A549 (cell line): ENCODE data around the gene XYLT1. TPM values are rescaled to one million over a fixed set of nuclear protein-coding genes. Genes with fewer than 3 reads are reported as not detected.

Experiments
- ATAC-seq, 2 experiments: fragments of 200-7000 bp in 1 of 2; fragments of >200 bp in 1 of 2; cut with Nextera tagmentation in 1 of 2; cut with Tn5 transposase in 1 of 2; 3 replicates each; pipeline versions ENCODE4 v1.8.0 to v1.9.1; 2018 to 2020; ENCODE audit warnings: mild to moderate bottlenecking in 1 of 2, moderate library complexity in 1 of 2
- CTCF ChIA-PET: fragments of 300-600 bp; sonication (Branson Sonifier 250); formaldehyde crosslinking; extraction: SDS; loops from one replicate; lab custom pipeline; 2021; ENCODE audit warnings: antibody characterized with exemption, inconsistent platforms; lab: Yijun Ruan, JAX
- POLR2A ChIA-PET: fragments of 350-600 bp; formaldehyde crosslinking; extraction: SDS; loops from one replicate; lab custom pipeline; 2021; ENCODE audit warnings: antibody characterized with exemption, inconsistent platforms; lab: Yijun Ruan, JAX
- DNase-seq, 2 experiments: peaks; one replicate each; pipeline versions ENCODE4 v3.0.0 to v3.0.0-alpha.2; 2011 to 2016; ENCODE audit warnings: low read depth in 1 of 2, low spot score in 1 of 2
- FAIRE-seq: peaks from 2 replicates; lab custom pipeline; 2011; peaks lifted over from hg19 to GRCh38; lab: Jason Lieb, UNC
- H3K27ac ChIP-seq, 2 experiments: fragments of >200 bp; sonication (Bioruptor Twin); formaldehyde crosslinking; 3 replicates each; pipeline ENCODE4 v1.5.1; 2016 to 2017
- H3K4me1 ChIP-seq: fragments of >200 bp; sonication (Bioruptor Twin); formaldehyde crosslinking; 3 replicates; pipeline ENCODE4 v1.6.1; 2016
- H3K4me2 ChIP-seq: fragments of >200 bp; sonication (Bioruptor Twin); formaldehyde crosslinking; 3 replicates; pipeline ENCODE4 v1.6.1; 2016
- H3K4me3 ChIP-seq: fragments of >200 bp; sonication (Bioruptor Twin); formaldehyde crosslinking; 3 replicates; pipeline ENCODE4 v1.5.1; 2016
- H3K9me3 ChIP-seq: fragments of >200 bp; sonication (Bioruptor Twin); formaldehyde crosslinking; 3 replicates; pipeline ENCODE4 v1.6.1; 2016
- BHLHE40 ChIP-seq: IDR thresholded peaks from 2 replicates; pipeline ENCODE4 v1.6.1; 2012; ENCODE audit warnings: low read depth, low read length, inconsistent platforms
- CEBPB ChIP-seq, 2 experiments: fragments of >200 bp in 1 of 2; sonication (Bioruptor Twin) in 1 of 2; formaldehyde crosslinking in 1 of 2; IDR thresholded peaks; 2 replicates each; pipeline ENCODE4 v1.6.1; 2012 to 2016
- EP300 ChIP-seq, 2 experiments: fragments of >200 bp; sonication (Bioruptor Twin); formaldehyde crosslinking; IDR thresholded peaks; 2 replicates in 1 of 2; 3 replicates in 1 of 2; pipeline ENCODE4 v1.6.1; 2016 to 2017
- ESRRA ChIP-seq: fragments of 150-350 bp; IDR thresholded peaks from 2 replicates; pipeline ENCODE4 v1.6.1; 2014; ENCODE audit warnings: mild to moderate bottlenecking, low read length, borderline replicate concordance
- FOSB ChIP-seq: fragments of 250-450 bp; sonication (Bioruptor Pico); IDR thresholded peaks from 2 replicates; pipeline ENCODE4 v1.5.0; 2020; ENCODE audit warnings: mild to moderate bottlenecking, moderate library complexity
- HDAC2 ChIP-seq: fragments of 200-600 bp; sonication (generic); IDR thresholded peaks from 2 replicates; pipeline ENCODE4 v1.6.1; 2016
- HOXA7 ChIP-seq: fragments of 250-450 bp; sonication (Bioruptor Pico); IDR thresholded peaks from 2 replicates; pipeline ENCODE4 v1.5.0; 2020; ENCODE audit warnings: mild to moderate bottlenecking, moderate library complexity
- HOXB5 ChIP-seq: fragments of 250-450 bp; sonication (Bioruptor Pico); IDR thresholded peaks from 2 replicates; pipeline ENCODE4 v1.5.0; 2020; ENCODE audit warnings: mild to moderate bottlenecking, moderate library complexity
- JUN ChIP-seq, 2 experiments: fragments of >200 bp; sonication (Bioruptor Twin); formaldehyde crosslinking; IDR thresholded peaks; 2 replicates in 1 of 2; 3 replicates in 1 of 2; pipeline ENCODE4 v1.6.1; 2016 to 2017
- JUNB ChIP-seq: fragments of >200 bp; sonication (Bioruptor Twin); formaldehyde crosslinking; IDR thresholded peaks from 2 replicates; pipeline ENCODE4 v1.6.1; 2016
- MAZ ChIP-seq: fragments of 150-350 bp; IDR thresholded peaks from 2 replicates; pipeline ENCODE4 v1.6.1; 2014; ENCODE audit warnings: antibody characterized with exemption, low read depth, low read length, borderline replicate concordance
- NPAS2 ChIP-seq: fragments of 250-450 bp; sonication (Bioruptor Pico); IDR thresholded peaks from 2 replicates; pipeline ENCODE4 v1.8.0; 2022; ENCODE audit warnings: mild to moderate bottlenecking, moderate library complexity, borderline replicate concordance
- POLR2AphosphoS2 ChIP-seq: conservative IDR thresholded peaks from 2 replicates; pipeline ENCODE4 v1.6.1; 2012; ENCODE audit warnings: low read length, improper control_type of control experiment, inconsistent platforms
- RCOR1 ChIP-seq: fragments of 150-350 bp; IDR thresholded peaks from 2 replicates; pipeline ENCODE4 v1.6.1; 2014; ENCODE audit warnings: antibody characterized with exemption, low read length, low read depth
- RNF2 ChIP-seq: fragments of 200-600 bp; sonication (generic); IDR thresholded peaks from 2 replicates; pipeline ENCODE4 v1.6.1; 2016; ENCODE audit warnings: low read depth, mild to moderate bottlenecking, antibody characterized with exemption, moderate library complexity, borderline replicate concordance
- SREBF2 ChIP-seq: fragments of 450-650 bp; IDR thresholded peaks from 2 replicates; pipeline ENCODE4 v1.6.1; 2014; ENCODE audit warnings: mild to moderate bottlenecking, moderate library complexity
- ZC3H11A ChIP-seq: fragments of 450-650 bp; IDR thresholded peaks from 2 replicates; pipeline ENCODE4 v1.6.1; 2014; ENCODE audit warnings: antibody characterized with exemption, mild to moderate bottlenecking
- ZNF302 ChIP-seq: fragments of 250-450 bp; sonication (Bioruptor Pico); IDR thresholded peaks from 2 replicates; pipeline ENCODE4 v1.9.0; 2021; ENCODE audit warnings: inconsistent platforms, mild to moderate bottlenecking, moderate library complexity
- WGBS: methylation state at CpG from one replicate; pipeline ENCODE4 v1.1.6; 2017; ENCODE audit errors: missing lambda C conversion rate; 5-methylcytosine and 5-hydroxymethylcytosine counted together
- polyA plus RNA-seq, 4 experiments: library from polyadenylated mRNA; depleted of rRNA in 3 of 4; stranded (reverse); fragments of >200 nt; fragmentation: RNase III in 1 of 4; extraction: RNeasy Plus Mini Kit Qiagen cat#74134 plus additional on column Dnase treatment in 1 of 4; gene quantifications; 2 replicates in 3 of 4; 3 replicates in 1 of 4; pipeline ENCODE4 v1.2.3, GENCODE V29; 2011 to 2017
- TF ChIP-seq, protein P1 (sequence below): fragments of 250-450 bp; sonication (Bioruptor Pico); IDR thresholded peaks from 2 replicates; pipeline ENCODE4 v1.5.0; 2021; ENCODE audit warnings: mild to moderate bottlenecking, moderate library complexity, borderline replicate concordance
- TF ChIP-seq, protein P2 (sequence below): fragments of >200 bp; sonication (Bioruptor Twin); formaldehyde crosslinking; IDR thresholded peaks from 3 replicates; pipeline ENCODE4 v1.5.1; 2016
- TF ChIP-seq, protein P3 (sequence below): fragments of 250-450 bp; sonication (Bioruptor Pico); IDR thresholded peaks from 2 replicates; pipeline ENCODE4 v1.5.0; 2020; ENCODE audit warnings: low read depth, mild to moderate bottlenecking, moderate library complexity
- TF ChIP-seq, protein P4 (sequence below): fragments of >200 bp; sonication (Bioruptor Twin); formaldehyde crosslinking; IDR thresholded peaks from 2 replicates; pipeline ENCODE4 v1.6.1; 2016
- TF ChIP-seq, protein P5 (sequence below): IDR thresholded peaks from 2 replicates; pipeline ENCODE4 v1.6.1; 2012; ENCODE audit warnings: low read depth, borderline replicate concordance
- TF ChIP-seq, protein P6 (sequence below): fragments of 150-350 bp; IDR thresholded peaks from 2 replicates; pipeline ENCODE4 v1.6.1; 2014; ENCODE audit warnings: low read depth, mild to moderate bottlenecking, low read length
- TF ChIP-seq, protein P7 (sequence below): fragments of 200-600 bp; sonication (generic); IDR thresholded peaks from 2 replicates; pipeline ENCODE4 v1.6.1; 2016; ENCODE audit warnings: antibody characterized with exemption, mild to moderate bottlenecking, moderate library complexity

XYLT1 gene
- polyA plus RNA-seq, 2 of the 4 experiments (the other 2 are of a cell fraction), result 0.78 to 0.88 TPM

DNA sequence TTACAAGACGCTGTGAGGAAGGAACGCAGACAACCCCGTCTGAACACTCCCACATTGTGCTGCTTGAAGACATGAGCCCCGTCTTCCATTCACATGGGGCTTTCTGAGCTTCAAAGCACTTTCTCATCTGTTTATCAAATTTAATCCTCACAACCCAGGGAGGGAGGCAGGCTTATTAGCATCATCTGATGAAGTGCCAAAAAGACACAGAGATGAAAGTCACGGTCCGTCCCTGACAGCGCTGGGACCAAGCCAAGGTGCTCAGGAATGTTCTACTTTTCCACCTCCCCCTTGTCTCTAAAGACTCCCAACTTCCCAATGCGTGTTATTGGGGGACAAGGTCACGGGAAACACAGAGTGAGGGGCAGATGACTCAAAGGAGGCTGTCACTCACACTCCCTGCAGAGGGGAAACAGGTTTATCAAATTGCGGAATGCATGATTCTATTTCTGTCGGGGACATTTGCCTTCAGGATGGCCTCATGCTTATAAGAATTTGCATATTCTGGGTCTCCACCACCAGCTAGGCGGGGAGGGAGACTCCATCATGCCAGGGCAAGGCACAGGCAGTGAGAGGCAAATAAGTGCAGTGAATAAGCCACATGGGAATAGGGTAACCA is 10.7 kb downstream of the XYLT1 start:
- Histone ChIP-seq H3K4me1 (no peaks in the 10 kb centered on the region), H3K9me3 (no peaks in the 10 kb centered on the region), H3K27ac (no peak overlapping the region), H3K4me2 (no peak overlapping the region), H3K4me3 (no peak overlapping the region)
- FAIRE-seq (no peak), ATAC-seq (no peak), DNase-seq (no peak)
- no peak for TF ChIP-seq CEBPB (IDR thresholded peaks at IDR 0.05)
- no peak for TF ChIP-seq FOSB (CRISPR knock-in tag)
- TF ChIP-seq, protein P1, sequence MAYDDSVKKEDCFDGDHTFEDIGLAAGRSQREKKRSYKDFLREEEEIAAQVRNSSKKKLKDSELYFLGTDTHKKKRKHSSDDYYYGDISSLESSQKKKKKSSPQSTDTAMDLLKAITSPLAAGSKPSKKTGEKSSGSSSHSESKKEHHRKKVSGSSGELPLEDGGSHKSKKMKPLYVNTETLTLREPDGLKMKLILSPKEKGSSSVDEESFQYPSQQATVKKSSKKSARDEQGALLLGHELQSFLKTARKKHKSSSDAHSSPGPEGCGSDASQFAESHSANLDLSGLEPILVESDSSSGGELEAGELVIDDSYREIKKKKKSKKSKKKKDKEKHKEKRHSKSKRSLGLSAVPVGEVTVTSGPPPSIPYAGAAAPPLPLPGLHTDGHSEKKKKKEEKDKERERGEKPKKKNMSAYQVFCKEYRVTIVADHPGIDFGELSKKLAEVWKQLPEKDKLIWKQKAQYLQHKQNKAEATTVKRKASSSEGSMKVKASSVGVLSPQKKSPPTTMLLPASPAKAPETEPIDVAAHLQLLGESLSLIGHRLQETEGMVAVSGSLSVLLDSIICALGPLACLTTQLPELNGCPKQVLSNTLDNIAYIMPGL (CRISPR knock-in tag), result no peak
- TF ChIP-seq, protein P2, sequence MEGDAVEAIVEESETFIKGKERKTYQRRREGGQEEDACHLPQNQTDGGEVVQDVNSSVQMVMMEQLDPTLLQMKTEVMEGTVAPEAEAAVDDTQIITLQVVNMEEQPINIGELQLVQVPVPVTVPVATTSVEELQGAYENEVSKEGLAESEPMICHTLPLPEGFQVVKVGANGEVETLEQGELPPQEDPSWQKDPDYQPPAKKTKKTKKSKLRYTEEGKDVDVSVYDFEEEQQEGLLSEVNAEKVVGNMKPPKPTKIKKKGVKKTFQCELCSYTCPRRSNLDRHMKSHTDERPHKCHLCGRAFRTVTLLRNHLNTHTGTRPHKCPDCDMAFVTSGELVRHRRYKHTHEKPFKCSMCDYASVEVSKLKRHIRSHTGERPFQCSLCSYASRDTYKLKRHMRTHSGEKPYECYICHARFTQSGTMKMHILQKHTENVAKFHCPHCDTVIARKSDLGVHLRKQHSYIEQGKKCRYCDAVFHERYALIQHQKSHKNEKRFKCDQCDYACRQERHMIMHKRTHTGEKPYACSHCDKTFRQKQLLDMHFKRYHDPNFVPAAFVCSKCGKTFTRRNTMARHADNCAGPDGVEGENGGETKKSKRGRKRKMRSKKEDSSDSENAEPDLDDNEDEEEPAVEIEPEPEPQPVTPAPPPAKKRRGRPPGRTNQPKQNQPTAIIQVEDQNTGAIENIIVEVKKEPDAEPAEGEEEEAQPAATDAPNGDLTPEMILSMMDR, result no peak
- TF ChIP-seq JUNB, result no peak
- TF ChIP-seq NPAS2 (CRISPR knock-in tag), result no peak
- no peak for TF ChIP-seq HOXA7
- TF ChIP-seq, protein P3, sequence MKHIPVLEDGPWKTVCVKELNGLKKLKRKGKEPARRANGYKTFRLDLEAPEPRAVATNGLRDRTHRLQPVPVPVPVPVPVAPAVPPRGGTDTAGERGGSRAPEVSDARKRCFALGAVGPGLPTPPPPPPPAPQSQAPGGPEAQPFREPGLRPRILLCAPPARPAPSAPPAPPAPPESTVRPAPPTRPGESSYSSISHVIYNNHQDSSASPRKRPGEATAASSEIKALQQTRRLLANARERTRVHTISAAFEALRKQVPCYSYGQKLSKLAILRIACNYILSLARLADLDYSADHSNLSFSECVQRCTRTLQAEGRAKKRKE, result no peak
- TF ChIP-seq HOXB5, result no peak
- no peak for TF ChIP-seq SREBF2
- TF ChIP-seq MAZ, result no peak
- TF ChIP-seq, protein P4, sequence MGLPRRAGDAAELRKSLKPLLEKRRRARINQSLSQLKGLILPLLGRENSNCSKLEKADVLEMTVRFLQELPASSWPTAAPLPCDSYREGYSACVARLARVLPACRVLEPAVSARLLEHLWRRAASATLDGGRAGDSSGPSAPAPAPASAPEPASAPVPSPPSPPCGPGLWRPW, result no peak
- TF ChIP-seq ESRRA, result no peak
- no peak for TF ChIP-seq EP300 (IDR thresholded peaks at IDR 0.05)
- TF ChIP-seq, protein P5, sequence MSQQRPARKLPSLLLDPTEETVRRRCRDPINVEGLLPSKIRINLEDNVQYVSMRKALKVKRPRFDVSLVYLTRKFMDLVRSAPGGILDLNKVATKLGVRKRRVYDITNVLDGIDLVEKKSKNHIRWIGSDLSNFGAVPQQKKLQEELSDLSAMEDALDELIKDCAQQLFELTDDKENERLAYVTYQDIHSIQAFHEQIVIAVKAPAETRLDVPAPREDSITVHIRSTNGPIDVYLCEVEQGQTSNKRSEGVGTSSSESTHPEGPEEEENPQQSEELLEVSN, result no peak
- TF ChIP-seq, protein P6, sequence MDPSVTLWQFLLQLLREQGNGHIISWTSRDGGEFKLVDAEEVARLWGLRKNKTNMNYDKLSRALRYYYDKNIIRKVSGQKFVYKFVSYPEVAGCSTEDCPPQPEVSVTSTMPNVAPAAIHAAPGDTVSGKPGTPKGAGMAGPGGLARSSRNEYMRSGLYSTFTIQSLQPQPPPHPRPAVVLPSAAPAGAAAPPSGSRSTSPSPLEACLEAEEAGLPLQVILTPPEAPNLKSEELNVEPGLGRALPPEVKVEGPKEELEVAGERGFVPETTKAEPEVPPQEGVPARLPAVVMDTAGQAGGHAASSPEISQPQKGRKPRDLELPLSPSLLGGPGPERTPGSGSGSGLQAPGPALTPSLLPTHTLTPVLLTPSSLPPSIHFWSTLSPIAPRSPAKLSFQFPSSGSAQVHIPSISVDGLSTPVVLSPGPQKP, result no peak
- TF ChIP-seq RCOR1, result no peak
- 40% methylated on average over 12 of the region's 12 CpGs for WGBS
- CTCF ChIA-PET, result no interaction called here
- POLR2A ChIA-PET, result no interaction called here

DNA sequence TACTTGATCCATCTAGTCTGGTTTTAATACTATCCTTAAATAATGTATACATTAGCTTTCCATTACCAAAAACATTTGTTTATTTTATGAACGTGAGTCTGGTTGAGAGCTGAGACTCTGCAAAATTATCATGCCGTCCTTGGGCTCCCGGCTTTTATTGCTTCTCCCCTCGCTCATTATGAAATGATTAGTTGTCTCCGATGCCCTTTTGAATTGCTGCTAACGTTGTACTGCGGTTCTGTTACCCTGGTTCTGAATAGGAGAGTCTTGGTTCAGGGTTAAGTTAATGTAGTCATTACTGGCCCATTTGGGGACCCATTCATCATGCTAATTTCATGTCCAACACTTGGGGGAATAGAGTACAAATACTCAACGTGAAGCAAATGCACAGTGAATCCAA is 12.8 kb downstream of the XYLT1 start:
- CTCF ChIA-PET, result no interaction called here
- no peaks in the 10 kb centered on the region for H3K9me3 ChIP-seq
- POLR2A ChIA-PET, result no interaction called here
- no peak overlapping the region for H3K4me3 ChIP-seq
- H3K27ac ChIP-seq, result no peak overlapping the region
- ATAC-seq (no peak), FAIRE-seq (no peak), DNase-seq (no peak)
- 14% methylated on average over 8 of the region's 8 CpGs for WGBS
- H3K4me2 ChIP-seq, result no peak overlapping the region
- no peaks in the 10 kb centered on the region for H3K4me1 ChIP-seq
- TF ChIP-seq BHLHE40 (no peak), ZNF302 (CRISPR knock-in tag) (no peak), HDAC2 (no peak), ZC3H11A (no peak), POLR2AphosphoS2 (no peak), JUN (IDR thresholded peaks at IDR 0.05) (no peak), RNF2 (no peak)
- TF ChIP-seq, protein P7, sequence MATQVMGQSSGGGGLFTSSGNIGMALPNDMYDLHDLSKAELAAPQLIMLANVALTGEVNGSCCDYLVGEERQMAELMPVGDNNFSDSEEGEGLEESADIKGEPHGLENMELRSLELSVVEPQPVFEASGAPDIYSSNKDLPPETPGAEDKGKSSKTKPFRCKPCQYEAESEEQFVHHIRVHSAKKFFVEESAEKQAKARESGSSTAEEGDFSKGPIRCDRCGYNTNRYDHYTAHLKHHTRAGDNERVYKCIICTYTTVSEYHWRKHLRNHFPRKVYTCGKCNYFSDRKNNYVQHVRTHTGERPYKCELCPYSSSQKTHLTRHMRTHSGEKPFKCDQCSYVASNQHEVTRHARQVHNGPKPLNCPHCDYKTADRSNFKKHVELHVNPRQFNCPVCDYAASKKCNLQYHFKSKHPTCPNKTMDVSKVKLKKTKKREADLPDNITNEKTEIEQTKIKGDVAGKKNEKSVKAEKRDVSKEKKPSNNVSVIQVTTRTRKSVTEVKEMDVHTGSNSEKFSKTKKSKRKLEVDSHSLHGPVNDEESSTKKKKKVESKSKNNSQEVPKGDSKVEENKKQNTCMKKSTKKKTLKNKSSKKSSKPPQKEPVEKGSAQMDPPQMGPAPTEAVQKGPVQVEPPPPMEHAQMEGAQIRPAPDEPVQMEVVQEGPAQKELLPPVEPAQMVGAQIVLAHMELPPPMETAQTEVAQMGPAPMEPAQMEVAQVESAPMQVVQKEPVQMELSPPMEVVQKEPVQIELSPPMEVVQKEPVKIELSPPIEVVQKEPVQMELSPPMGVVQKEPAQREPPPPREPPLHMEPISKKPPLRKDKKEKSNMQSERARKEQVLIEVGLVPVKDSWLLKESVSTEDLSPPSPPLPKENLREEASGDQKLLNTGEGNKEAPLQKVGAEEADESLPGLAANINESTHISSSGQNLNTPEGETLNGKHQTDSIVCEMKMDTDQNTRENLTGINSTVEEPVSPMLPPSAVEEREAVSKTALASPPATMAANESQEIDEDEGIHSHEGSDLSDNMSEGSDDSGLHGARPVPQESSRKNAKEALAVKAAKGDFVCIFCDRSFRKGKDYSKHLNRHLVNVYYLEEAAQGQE, result no peak
- TF ChIP-seq, protein P2, result no peak
